Stimulated activated memory B cell treated with anti-CD40 and anti-IgM and Interleukin-4, amounts not matched to agents 10 μg/mL and 1 μg/mL and 100 μg/mL, for 72 hours (primary cell): ENCODE results near the gene SPO11.

Source experiments
- ATAC-seq: fragments of 150-1000 bp; cut with Tn5 transposase; 2 replicates; pipeline ENCODE4 v1.10.0; 2021
- H3K27ac Mint-ChIP-seq: one replicate; pipeline ENCODE4 v1.8.0; 2022; ENCODE audit warnings: mild to moderate bottlenecking, mixed read lengths
- H3K27me3 Mint-ChIP-seq: one replicate; pipeline ENCODE4 v1.8.0; 2022; ENCODE audit warnings: mixed read lengths
- H3K36me3 Mint-ChIP-seq: one replicate; pipeline ENCODE4 v1.8.0; 2022; ENCODE audit warnings: mixed read lengths
- H3K4me1 Mint-ChIP-seq: one replicate; pipeline ENCODE4 v1.8.0; 2022; ENCODE audit warnings: mixed read lengths
- H3K4me3 Mint-ChIP-seq: one replicate; pipeline ENCODE4 v1.8.0; 2022; ENCODE audit warnings: mild to moderate bottlenecking, moderate library complexity, mixed read lengths
- H3K9me3 Mint-ChIP-seq: one replicate; pipeline ENCODE4 v1.8.0; 2022; ENCODE audit warnings: mixed read lengths

Gene SPO11

DNA sequence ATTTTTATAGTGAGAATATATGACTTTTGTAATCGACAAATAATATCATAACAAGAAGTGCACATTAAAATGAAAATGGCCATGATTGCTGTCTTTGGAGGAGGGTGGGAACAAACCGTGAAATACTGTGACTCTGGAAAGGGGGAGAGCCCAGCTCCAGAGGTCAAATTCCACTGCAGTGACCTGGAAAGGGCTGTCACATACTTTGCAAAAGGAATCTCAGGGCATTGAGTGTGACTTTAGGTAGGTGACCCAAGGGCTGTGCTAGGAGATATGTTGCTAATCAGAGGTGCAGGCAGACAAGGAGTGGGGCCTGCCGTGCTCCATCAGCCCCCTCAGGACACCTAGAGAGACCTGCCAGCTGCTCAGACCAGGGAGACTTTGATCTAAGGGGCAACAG is 35.1 kb upstream of the SPO11 start:
- Mint-ChIP-seq H3K9me3 (no peaks in the 10 kb centered on the region), H3K27me3 (peaks cover 48% of the 10 kb centered on the region), H3K4me1 (no peaks in the 10 kb centered on the region), H3K27ac (no peak overlapping the region), H3K36me3 (no peaks in the 10 kb centered on the region), H3K4me3 (no peak overlapping the region)
- ATAC-seq = no peak

DNA sequence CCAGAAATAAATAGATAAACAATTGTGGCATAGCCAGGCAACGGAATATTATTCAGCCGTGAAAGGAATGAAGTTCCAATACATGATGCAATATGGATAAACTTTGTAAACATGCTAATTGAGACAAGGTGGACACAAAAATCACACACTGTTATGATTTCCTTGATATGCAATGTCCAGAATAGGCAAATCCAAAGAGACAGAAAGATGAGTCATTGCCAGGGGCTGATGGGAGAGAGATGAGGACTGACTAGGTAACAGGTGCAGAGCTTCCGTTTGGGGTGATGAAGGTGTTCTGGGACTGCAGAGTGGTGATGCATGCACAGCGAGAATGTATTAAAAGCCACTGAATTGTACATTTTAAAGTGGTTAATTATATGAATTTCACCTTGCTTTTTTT is 31.1 kb upstream of the SPO11 start:
- no peak overlapping the region for H3K27ac Mint-ChIP-seq
- H3K4me3 Mint-ChIP-seq = no peak overlapping the region
- no peaks in the 10 kb centered on the region for H3K9me3 Mint-ChIP-seq
- H3K36me3 Mint-ChIP-seq = no peaks in the 10 kb centered on the region
- no peak for ATAC-seq
- H3K4me1 Mint-ChIP-seq = no peaks in the 10 kb centered on the region
- peaks cover 20% of the 10 kb centered on the region for H3K27me3 Mint-ChIP-seq

DNA sequence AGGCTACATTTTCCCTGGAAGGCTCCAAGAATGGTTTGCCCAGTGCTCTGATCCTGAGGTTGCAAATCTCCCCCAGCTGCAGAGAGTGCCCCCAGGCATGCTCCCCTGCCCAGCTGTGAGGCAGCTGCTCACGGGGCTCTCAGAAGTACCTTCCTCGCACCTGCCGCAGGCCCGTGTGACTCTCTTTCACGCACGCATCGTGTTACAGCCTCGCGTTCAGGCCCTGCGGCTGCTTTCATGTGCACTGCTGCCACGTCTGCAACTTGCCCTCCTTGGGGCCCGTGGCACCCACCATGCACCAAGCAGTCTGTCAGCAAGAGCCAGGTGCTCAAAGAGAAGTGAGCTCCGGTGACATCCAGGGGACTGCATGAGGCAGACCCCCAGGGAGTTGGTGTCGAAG is 28.6 kb upstream of the SPO11 start:
- no peak overlapping the region for H3K27ac Mint-ChIP-seq

GRCh38 chr20:57306747-57307146 is 22.9 kb upstream of the SPO11 start:
- H3K27ac Mint-ChIP-seq = no peak overlapping the region
- H3K4me3 Mint-ChIP-seq = no peak overlapping the region
- H3K36me3 Mint-ChIP-seq = no peaks in the 10 kb centered on the region
- ATAC-seq = no peak
- H3K4me1 Mint-ChIP-seq = no peaks in the 10 kb centered on the region
- no peaks in the 10 kb centered on the region for H3K9me3 Mint-ChIP-seq
- H3K27me3 Mint-ChIP-seq = peaks cover 49% of the 10 kb centered on the region

More for the DNA sequence above, 28.6 kb upstream of the SPO11 start:
- H3K4me3 Mint-ChIP-seq = no peak overlapping the region
- H3K4me1 Mint-ChIP-seq = no peaks in the 10 kb centered on the region
- no peaks in the 10 kb centered on the region for H3K9me3 Mint-ChIP-seq
- H3K36me3 Mint-ChIP-seq = no peaks in the 10 kb centered on the region
- ATAC-seq = no peak
- peaks cover 27% of the 10 kb centered on the region for H3K27me3 Mint-ChIP-seq

- Mint-ChIP-seq H3K27me3 (peaks cover 40% of the 10 kb centered on the region), H3K27ac (no peak overlapping the region), H3K36me3 (no peaks in the 10 kb centered on the region), H3K4me3 (no peak overlapping the region), H3K9me3 (no peaks in the 10 kb centered on the region), H3K4me1 (no peaks in the 10 kb centered on the region)
- no peak for ATAC-seq
These were observed 20.9 kb upstream of the SPO11 start for GRCh38 chr20:57308451-57309271.

- Mint-ChIP-seq H3K4me3 (no peak overlapping the region), H3K36me3 (no peaks in the 10 kb centered on the region), H3K4me1 (no peaks in the 10 kb centered on the region), H3K27ac (no peak overlapping the region), H3K9me3 (no peaks in the 10 kb centered on the region), H3K27me3 (peaks cover 43% of the 10 kb centered on the region)
- no peak for ATAC-seq
These were observed 20.0 kb upstream of the SPO11 start for GRCh38 chr20:57309544-57310115.

DNA sequence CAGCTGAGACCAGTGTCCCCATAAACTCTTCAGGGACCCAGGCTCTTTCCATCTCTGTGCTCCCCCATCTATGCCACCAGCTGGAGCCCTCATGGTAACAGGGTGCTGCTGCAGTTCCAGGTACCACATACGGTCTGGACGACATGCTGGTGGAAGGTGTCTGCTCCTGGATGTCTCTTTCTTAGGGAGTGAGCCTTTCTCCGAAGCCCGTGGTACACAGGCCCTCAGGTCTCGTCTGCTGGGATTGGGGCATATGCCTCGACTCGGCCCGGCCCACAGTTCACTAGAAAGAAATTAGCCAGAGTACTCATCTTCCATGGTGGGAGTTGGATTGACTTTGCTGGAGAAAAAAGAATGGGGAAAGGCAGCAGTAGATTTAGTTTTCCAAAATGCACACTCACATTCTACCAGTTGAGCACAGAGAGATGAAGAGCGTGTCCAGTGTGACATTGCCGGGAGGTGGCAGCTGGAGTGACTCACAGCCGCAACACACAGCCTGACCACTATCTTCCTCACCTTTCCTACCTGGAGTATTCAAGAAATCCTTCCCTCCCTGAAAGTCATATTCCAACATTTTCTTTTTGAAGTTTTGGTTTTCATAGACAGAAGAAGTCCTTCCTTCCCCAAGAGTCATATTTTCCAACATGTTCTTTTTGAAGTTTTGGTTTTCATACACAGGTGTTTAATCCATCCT is 18.6 kb upstream of the SPO11 start:
- H3K4me3 Mint-ChIP-seq = no peak overlapping the region
- no peaks in the 10 kb centered on the region for H3K4me1 Mint-ChIP-seq
- no peaks in the 10 kb centered on the region for H3K36me3 Mint-ChIP-seq
- no peak overlapping the region for H3K27ac Mint-ChIP-seq
- H3K27me3 Mint-ChIP-seq = peaks cover 40% of the 10 kb centered on the region
- no peaks in the 10 kb centered on the region for H3K9me3 Mint-ChIP-seq
- no peak for ATAC-seq

- no peaks in the 10 kb centered on the region for H3K9me3 Mint-ChIP-seq
- no peak overlapping the region for H3K4me3 Mint-ChIP-seq
- H3K36me3 Mint-ChIP-seq = no peaks in the 10 kb centered on the region
- no peak overlapping the region for H3K27ac Mint-ChIP-seq
- peaks cover 43% of the 10 kb centered on the region for H3K27me3 Mint-ChIP-seq
- no peaks in the 10 kb centered on the region for H3K4me1 Mint-ChIP-seq
- ATAC-seq = no peak
These were observed 17.5 kb upstream of the SPO11 start for GRCh38 chr20:57312138-57312537.

GRCh38 chr20:57313230-57313629 is 16.4 kb upstream of the SPO11 start:
- ATAC-seq = no peak

GRCh38 chr20:57313951-57314350 is 15.7 kb upstream of the SPO11 start:
- no peaks in the 10 kb centered on the region for H3K9me3 Mint-ChIP-seq
- no peaks in the 10 kb centered on the region for H3K36me3 Mint-ChIP-seq
- no peak overlapping the region for H3K4me3 Mint-ChIP-seq
- H3K4me1 Mint-ChIP-seq = no peaks in the 10 kb centered on the region
- no peak overlapping the region for H3K27ac Mint-ChIP-seq
- no peak for ATAC-seq
- H3K27me3 Mint-ChIP-seq = peaks cover 51% of the 10 kb centered on the region

More at GRCh38 chr20:57313230-57313629, 16.4 kb upstream of the SPO11 start:
- H3K9me3 Mint-ChIP-seq = no peaks in the 10 kb centered on the region
- no peak overlapping the region for H3K4me3 Mint-ChIP-seq
- no peaks in the 10 kb centered on the region for H3K4me1 Mint-ChIP-seq
- H3K36me3 Mint-ChIP-seq = no peaks in the 10 kb centered on the region
- peaks cover 49% of the 10 kb centered on the region for H3K27me3 Mint-ChIP-seq
- H3K27ac Mint-ChIP-seq = no peak overlapping the region

GRCh38 chr20:57315083-57315975 is 14.3 kb upstream of the SPO11 start:
- no peak for ATAC-seq
- peaks cover 57% of the 10 kb centered on the region for H3K27me3 Mint-ChIP-seq
- no peaks in the 10 kb centered on the region for H3K36me3 Mint-ChIP-seq
- no peak overlapping the region for H3K27ac Mint-ChIP-seq
- no peak overlapping the region for H3K4me3 Mint-ChIP-seq
- H3K9me3 Mint-ChIP-seq = no peaks in the 10 kb centered on the region
- no peaks in the 10 kb centered on the region for H3K4me1 Mint-ChIP-seq

DNA sequence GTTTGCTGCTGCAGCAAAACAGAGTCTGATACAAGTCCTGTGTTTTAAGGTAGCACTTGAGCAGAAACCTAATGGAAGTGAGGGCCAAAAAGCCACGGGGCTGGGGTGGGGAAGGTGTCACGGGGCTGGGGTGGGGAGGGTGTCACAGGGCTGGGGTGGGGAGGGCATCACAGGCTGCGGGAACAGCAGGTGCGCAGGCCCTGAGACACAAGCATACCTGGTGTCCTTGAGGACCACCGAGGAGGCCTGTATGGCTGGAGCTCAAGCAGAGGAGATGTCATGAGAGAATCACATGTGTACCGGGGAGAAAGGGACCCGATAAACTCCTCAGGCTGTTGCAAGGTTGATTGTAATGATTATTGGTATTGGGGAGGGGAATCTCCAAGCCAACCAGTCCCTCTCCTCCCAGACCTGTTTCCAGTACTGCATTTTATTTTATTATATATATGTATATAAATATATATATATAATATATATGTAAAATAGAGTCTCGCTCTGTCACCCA is 13.6 kb upstream of the SPO11 start:
- Mint-ChIP-seq H3K4me3 (no peak overlapping the region), H3K9me3 (no peaks in the 10 kb centered on the region), H3K4me1 (no peaks in the 10 kb centered on the region), H3K27me3 (peaks cover 60% of the 10 kb centered on the region), H3K36me3 (no peaks in the 10 kb centered on the region), H3K27ac (no peak overlapping the region)
- ATAC-seq = no peak

GRCh38 chr20:57316795-57317201 is 12.8 kb upstream of the SPO11 start:
- no peak for ATAC-seq
- Mint-ChIP-seq H3K27me3 (peaks cover 68% of the 10 kb centered on the region), H3K4me3 (no peak overlapping the region), H3K9me3 (no peaks in the 10 kb centered on the region), H3K36me3 (no peaks in the 10 kb centered on the region), H3K27ac (no peak overlapping the region), H3K4me1 (no peaks in the 10 kb centered on the region)

DNA sequence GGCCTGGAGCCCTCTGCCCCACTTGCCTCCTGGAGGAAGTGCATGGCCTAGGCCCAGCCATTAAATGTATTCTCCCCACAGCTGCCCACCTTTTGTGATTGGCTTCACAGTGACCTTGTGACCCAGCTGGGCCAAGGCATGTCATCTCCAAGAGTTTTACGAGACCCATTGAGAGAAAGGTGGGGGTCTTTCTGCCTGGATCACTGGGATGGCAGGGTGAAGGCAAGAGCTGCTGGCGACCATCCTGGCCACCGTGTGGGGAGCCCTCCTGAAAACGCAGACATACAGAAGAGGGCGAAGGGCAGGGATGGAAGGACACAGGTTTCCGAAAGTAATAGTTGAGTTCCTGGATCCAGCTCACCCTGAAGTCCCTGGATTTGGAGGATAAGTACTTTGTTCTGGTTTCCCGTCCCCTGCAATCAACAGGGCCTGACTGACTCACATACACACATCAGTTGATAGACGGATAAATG is 12.3 kb upstream of the SPO11 start:
- peaks cover 74% of the 10 kb centered on the region for H3K27me3 Mint-ChIP-seq
- no peak overlapping the region for H3K4me3 Mint-ChIP-seq
- no peak overlapping the region for H3K27ac Mint-ChIP-seq
- ATAC-seq = no peak
- no peaks in the 10 kb centered on the region for H3K9me3 Mint-ChIP-seq
- H3K4me1 Mint-ChIP-seq = no peaks in the 10 kb centered on the region
- H3K36me3 Mint-ChIP-seq = no peaks in the 10 kb centered on the region
